HepG2 (cell line): ENCODE measurements around the gene FBRSL1. TPM values are rescaled to one million over a fixed set of nuclear protein-coding genes. Genes with fewer than 3 reads are reported as not detected.

Experiments used
- ARNT ChIP-seq: fragments of 450-650 bp; IDR thresholded peaks from 2 replicates; pipeline ENCODE4 v1.6.1; 2017
- GATAD1 ChIP-seq: IDR thresholded peaks from 2 replicates; pipeline ENCODE4 v1.6.1; 2016; ENCODE audit warnings: missing genetic modification reagents, missing compliant biosample characterization
- HOXA5 ChIP-seq: sonication (generic); formaldehyde crosslinking; IDR thresholded peaks from 2 replicates; pipeline ENCODE4 v1.4.0; 2020; ENCODE audit warnings: missing genetic modification reagents
- KLF11 ChIP-seq: IDR thresholded peaks from 2 replicates; pipeline ENCODE4 v1.6.1; 2016; ENCODE audit warnings: missing compliant biosample characterization
- RBFOX2 ChIP-seq: fragments of 200-400 bp; formaldehyde crosslinking; IDR thresholded peaks from 2 replicates; pipeline ENCODE4 v1.6.1; 2017; ENCODE audit warnings: low read depth, mild to moderate bottlenecking, low read length
- SUZ12 ChIP-seq: fragments of 150-350 bp; IDR thresholded peaks from 2 replicates; pipeline ENCODE4 v1.6.1; 2014; ENCODE audit warnings: low read depth, low read length
- ZBTB7B ChIP-seq: sonication (generic); formaldehyde crosslinking; IDR thresholded peaks from 2 replicates; pipeline ENCODE4 v1.4.0; 2020; ENCODE audit warnings: missing genetic modification reagents
- polyA plus RNA-seq, 8 experiments: library from polyadenylated mRNA; depleted of rRNA in 3 of 8; stranded (reverse) in 7 of 8; unstranded in 1 of 8; fragments of >200 nt; fragmentation: Illumina TruSeq in 4 of 8; extraction: Trizol in 4 of 8; gene quantifications; 2 replicates each; pipeline versions ENCODE4 v1.2.1 to v1.2.3, GENCODE V29; 2011 to 2016; ENCODE audit warnings: low read depth in 4 of 8, missing spikeins in 1 of 8, mixed read lengths in 1 of 8; ENCODE audit not compliant: insufficient read depth in 1 of 8
- total RNA-seq, 5 experiments: library from RNA; depleted of rRNA; stranded (reverse); fragments of >200 nt; fragmentation: Illumina TruSeq; extraction: Trizol; gene quantifications; 2 replicates each; pipeline ENCODE4 v1.2.3, GENCODE V29; 2016; ENCODE audit warnings: low read depth in 1 of 5
- TF ChIP-seq, protein P1 (sequence below): sonication (generic); formaldehyde crosslinking; IDR thresholded peaks from 2 replicates; pipeline ENCODE4 v1.4.0; 2020; ENCODE audit warnings: missing genetic modification reagents, borderline replicate concordance
- TF ChIP-seq, protein P2 (sequence below): sonication (generic); formaldehyde crosslinking; IDR thresholded peaks from 2 replicates; pipeline ENCODE4 v1.8.0; 2022; ENCODE audit warnings: low read depth, missing genetic modification reagents
- TF ChIP-seq, protein P3 (sequence below): sonication (generic); formaldehyde crosslinking; conservative IDR thresholded peaks from 2 replicates; pipeline ENCODE4 v1.5.0; 2020; ENCODE audit warnings: missing genetic modification reagents
- TF ChIP-seq, protein P4 (sequence below): sonication (generic); formaldehyde crosslinking; IDR thresholded peaks from 2 replicates; pipeline ENCODE4 v1.8.0; 2023; ENCODE audit warnings: mild to moderate bottlenecking, missing genetic modification reagents
- TF ChIP-seq, protein P5 (sequence below): sonication (generic); formaldehyde crosslinking; IDR thresholded peaks from 2 replicates; pipeline ENCODE4 v1.4.0; 2020; ENCODE audit warnings: missing genetic modification reagents, mild to moderate bottlenecking, borderline replicate concordance
- TF ChIP-seq, protein P6 (sequence below): IDR thresholded peaks from 2 replicates; pipeline ENCODE4 v1.6.1; 2012; ENCODE audit warnings: low read depth, low read length, improper control_type of control experiment
- TF ChIP-seq, protein P7 (sequence below): sonication (generic); formaldehyde crosslinking; IDR thresholded peaks from 2 replicates; pipeline ENCODE4 v1.8.1; 2023; ENCODE audit warnings: mild to moderate bottlenecking, missing genetic modification reagents
- TF ChIP-seq, protein P8 (sequence below), 2 experiments: fragments of 450-650 bp in 1 of 2; sonication (generic) in 1 of 2; formaldehyde crosslinking; IDR thresholded peaks; 2 replicates each; pipeline versions ENCODE4 v1.5.0 to v1.8.0; 2020 to 2022; ENCODE audit warnings: mild to moderate bottlenecking in 1 of 2, missing genetic modification reagents in 1 of 2

FBRSL1 gene
- total and polyA plus RNA-seq, 2 of the 13 experiments (the other 11 are each of a cell fraction or from before 2014, with no cell fraction given): 3.6 to 7.9 TPM

DNA sequence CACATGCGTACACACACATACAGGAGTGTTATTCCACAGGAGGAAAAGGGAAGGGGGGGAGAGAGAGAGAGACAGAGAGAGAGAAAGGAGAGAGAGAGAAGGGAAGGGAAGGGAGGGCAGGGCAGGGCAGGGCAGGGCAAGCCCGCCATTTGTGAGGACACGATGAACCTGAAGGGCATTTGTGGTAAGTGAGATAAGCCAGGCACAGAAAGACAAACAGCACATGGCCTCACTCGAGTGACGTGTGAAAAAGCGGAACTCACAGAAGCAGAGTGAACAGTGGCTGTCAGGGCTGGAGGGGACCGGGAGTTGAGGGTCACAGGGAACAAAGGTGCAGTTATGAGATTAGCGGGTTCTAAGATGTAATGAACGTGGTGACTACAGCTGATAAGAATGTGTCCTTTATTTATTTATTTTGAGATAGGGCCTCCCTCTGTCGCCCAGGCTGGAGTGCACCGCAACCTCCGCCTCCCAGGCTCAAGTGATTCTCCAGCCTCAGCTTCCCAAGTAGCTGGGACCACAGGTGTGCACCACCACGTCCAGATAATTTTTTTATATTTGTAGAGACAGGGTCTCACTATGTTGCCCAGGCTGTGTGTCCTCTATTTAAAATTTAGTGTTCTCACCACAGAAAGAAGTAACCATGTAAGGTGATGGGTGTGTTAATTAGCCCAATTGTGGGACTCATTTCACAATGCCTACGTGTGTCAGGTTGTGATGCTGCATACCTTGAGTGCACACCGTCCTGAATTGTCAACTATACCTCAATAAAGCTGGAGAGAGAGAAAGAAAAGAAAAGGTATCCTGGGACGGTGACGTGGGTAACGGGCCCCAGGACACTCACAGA, 18.7 kb upstream of the FBRSL1 start (continued):
- TF ChIP-seq, protein P1, sequence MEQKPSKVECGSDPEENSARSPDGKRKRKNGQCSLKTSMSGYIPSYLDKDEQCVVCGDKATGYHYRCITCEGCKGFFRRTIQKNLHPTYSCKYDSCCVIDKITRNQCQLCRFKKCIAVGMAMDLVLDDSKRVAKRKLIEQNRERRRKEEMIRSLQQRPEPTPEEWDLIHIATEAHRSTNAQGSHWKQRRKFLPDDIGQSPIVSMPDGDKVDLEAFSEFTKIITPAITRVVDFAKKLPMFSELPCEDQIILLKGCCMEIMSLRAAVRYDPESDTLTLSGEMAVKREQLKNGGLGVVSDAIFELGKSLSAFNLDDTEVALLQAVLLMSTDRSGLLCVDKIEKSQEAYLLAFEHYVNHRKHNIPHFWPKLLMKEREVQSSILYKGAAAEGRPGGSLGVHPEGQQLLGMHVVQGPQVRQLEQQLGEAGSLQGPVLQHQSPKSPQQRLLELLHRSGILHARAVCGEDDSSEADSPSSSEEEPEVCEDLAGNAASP (CRISPR knock-in tag): peak; percentile 92; the same call in 1 of the 2 replicates
- TF ChIP-seq ARNT (no peak), ZBTB7B (peak; percentile 65; the same call in 1 of the 2 replicates), GATAD1 (CRISPR knock-in tag) (peak; percentile 64; the same call in 1 of the 2 replicates), RBFOX2 (no peak), SUZ12 (no peak), KLF11 (CRISPR knock-in tag) (peak; percentile 52; the same call in 1 of the 2 replicates), HOXA5 (CRISPR knock-in tag) (no peak; the same call in 1 of the 2 replicates)
- TF ChIP-seq, protein P2, sequence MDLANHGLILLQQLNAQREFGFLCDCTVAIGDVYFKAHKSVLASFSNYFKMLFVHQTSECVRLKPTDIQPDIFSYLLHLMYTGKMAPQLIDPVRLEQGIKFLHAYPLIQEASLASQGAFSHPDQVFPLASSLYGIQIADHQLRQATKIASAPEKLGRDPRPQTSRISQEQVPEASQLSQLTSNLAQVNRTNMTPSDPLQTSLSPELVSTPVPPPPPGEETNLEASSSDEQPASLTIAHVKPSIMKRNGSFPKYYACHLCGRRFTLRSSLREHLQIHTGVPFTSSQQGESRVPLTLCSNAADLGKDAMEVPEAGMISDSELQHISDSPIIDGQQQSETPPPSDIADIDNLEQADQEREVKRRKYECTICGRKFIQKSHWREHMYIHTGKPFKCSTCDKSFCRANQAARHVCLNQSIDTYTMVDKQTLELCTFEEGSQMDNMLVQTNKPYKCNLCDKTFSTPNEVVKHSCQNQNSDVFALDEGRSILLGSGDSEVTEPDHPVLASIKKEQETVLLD (CRISPR knock-in tag): no peak
- TF ChIP-seq, protein P3, sequence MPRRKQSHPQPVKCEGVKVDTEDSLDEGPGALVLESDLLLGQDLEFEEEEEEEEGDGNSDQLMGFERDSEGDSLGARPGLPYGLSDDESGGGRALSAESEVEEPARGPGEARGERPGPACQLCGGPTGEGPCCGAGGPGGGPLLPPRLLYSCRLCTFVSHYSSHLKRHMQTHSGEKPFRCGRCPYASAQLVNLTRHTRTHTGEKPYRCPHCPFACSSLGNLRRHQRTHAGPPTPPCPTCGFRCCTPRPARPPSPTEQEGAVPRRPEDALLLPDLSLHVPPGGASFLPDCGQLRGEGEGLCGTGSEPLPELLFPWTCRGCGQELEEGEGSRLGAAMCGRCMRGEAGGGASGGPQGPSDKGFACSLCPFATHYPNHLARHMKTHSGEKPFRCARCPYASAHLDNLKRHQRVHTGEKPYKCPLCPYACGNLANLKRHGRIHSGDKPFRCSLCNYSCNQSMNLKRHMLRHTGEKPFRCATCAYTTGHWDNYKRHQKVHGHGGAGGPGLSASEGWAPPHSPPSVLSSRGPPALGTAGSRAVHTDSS (CRISPR knock-in tag): no peak
- TF ChIP-seq, protein P4, sequence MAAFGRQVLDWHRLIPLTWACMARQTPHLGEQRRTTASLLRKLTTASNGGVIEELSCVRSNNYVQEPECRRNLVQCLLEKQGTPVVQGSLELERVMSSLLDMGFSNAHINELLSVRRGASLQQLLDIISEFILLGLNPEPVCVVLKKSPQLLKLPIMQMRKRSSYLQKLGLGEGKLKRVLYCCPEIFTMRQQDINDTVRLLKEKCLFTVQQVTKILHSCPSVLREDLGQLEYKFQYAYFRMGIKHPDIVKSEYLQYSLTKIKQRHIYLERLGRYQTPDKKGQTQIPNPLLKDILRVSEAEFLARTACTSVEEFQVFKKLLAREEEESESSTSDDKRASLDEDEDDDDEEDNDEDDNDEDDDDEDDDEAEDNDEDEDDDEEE (CRISPR knock-in tag): 0 out of 2 replicates have a peak, but pooled peaks have one; percentile 35
- TF ChIP-seq, protein P5, sequence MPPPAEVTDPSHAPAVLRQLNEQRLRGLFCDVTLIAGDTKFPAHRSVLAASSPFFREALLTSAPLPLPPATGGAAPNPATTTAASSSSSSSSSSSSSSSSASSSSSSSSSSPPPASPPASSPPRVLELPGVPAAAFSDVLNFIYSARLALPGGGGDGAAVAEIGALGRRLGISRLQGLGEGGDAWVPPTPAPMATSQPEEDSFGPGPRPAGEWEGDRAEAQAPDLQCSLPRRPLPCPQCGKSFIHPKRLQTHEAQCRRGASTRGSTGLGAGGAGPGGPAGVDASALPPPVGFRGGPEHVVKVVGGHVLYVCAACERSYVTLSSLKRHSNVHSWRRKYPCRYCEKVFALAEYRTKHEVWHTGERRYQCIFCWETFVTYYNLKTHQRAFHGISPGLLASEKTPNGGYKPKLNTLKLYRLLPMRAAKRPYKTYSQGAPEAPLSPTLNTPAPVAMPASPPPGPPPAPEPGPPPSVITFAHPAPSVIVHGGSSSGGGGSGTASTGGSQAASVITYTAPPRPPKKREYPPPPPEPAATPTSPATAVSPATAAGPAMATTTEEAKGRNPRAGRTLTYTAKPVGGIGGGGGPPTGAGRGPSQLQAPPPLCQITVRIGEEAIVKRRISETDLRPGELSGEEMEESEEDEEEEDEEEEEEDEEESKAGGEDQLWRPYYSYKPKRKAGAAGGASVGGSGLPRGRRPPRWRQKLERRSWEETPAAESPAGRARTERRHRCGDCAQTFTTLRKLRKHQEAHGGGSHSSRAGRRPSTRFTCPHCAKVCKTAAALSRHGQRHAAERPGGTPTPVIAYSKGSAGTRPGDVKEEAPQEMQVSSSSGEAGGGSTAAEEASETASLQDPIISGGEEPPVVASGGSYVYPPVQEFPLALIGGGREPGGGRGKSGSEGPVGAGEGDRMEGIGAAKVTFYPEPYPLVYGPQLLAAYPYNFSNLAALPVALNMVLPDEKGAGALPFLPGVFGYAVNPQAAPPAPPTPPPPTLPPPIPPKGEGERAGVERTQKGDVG (CRISPR knock-in tag): no peak
- TF ChIP-seq, protein P6, sequence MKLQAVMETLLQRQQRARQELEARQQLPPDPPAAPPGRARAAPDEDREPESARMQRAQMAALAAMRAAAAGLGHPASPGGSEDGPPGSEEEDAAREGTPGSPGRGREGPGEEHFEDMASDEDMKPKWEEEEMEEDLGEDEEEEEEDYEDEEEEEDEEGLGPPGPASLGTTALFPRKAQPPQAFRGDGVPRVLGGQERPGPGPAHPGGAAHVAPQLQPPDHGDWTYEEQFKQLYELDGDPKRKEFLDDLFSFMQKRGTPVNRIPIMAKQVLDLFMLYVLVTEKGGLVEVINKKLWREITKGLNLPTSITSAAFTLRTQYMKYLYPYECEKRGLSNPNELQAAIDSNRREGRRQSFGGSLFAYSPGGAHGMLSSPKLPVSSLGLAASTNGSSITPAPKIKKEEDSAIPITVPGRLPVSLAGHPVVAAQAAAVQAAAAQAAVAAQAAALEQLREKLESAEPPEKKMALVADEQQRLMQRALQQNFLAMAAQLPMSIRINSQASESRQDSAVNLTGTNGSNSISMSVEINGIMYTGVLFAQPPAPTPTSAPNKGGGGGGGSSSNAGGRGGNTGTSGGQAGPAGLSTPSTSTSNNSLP: no peak
- TF ChIP-seq, protein P7, sequence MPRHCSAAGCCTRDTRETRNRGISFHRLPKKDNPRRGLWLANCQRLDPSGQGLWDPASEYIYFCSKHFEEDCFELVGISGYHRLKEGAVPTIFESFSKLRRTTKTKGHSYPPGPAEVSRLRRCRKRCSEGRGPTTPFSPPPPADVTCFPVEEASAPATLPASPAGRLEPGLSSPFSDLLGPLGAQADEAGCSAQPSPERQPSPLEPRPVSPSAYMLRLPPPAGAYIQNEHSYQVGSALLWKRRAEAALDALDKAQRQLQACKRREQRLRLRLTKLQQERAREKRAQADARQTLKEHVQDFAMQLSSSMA (CRISPR knock-in tag): no peak
- TF ChIP-seq, protein P8, sequence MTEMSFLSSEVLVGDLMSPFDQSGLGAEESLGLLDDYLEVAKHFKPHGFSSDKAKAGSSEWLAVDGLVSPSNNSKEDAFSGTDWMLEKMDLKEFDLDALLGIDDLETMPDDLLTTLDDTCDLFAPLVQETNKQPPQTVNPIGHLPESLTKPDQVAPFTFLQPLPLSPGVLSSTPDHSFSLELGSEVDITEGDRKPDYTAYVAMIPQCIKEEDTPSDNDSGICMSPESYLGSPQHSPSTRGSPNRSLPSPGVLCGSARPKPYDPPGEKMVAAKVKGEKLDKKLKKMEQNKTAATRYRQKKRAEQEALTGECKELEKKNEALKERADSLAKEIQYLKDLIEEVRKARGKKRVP (CRISPR knock-in tag; IDR thresholded peaks at IDR 0.05): peak in 1 of 2 experiments; percentile 52; a peak in 1 of 4 replicates
